HEK293 (cell line): Measurements from ENCODE around the gene TBCE.

Experiments used
- CTCF ChIA-PET: fragments of 350-600 bp; formaldehyde crosslinking; extraction: SDS; loops from one replicate; lab custom pipeline; 2021; ENCODE audit warnings: antibody characterized with exemption; lab: Yijun Ruan, JAX
- POLR2A ChIA-PET: fragments of 300-600 bp; formaldehyde crosslinking; extraction: SDS; loops from one replicate; lab custom pipeline; 2020; ENCODE audit warnings: antibody characterized with exemption, inconsistent platforms; lab: Yijun Ruan, JAX
- H3K27ac ChIP-seq: fragments of 200-500 bp; sonication (Bioruptor generic); 2 replicates; pipeline ENCODE4 v1.5.1; 2014; ENCODE audit warnings: low read depth, low read length, control low read depth, inconsistent platforms; ENCODE audit errors: extremely low read depth
- H3K36me3 ChIP-seq, 2 experiments: fragments of 200-500 bp in 1 of 2; sonication (Bioruptor generic) in 1 of 2; 1 replicate in 1 of 2; 2 replicates in 1 of 2; pipeline ENCODE4 v1.5.1; 2014 to 2017; ENCODE audit warnings: inconsistent platforms in 2 of 2, low read length in 2 of 2; ENCODE audit not compliant: control insufficient read depth in 2 of 2, insufficient read depth in 1 of 2
- H3K4me1 ChIP-seq: fragments of 200-500 bp; sonication (Bioruptor generic); 2 replicates; pipeline ENCODE4 v1.5.1; 2014; ENCODE audit warnings: mild to moderate bottlenecking, low read length, inconsistent platforms; ENCODE audit not compliant: control insufficient read depth, insufficient read depth
- H3K4me3 ChIP-seq: 2 replicates; pipeline ENCODE4 v1.5.1; 2011; ENCODE audit warnings: low read depth, mild to moderate bottlenecking, control low read depth, low read length, moderate library complexity
- H3K9me3 ChIP-seq: fragments of 200-500 bp; sonication (Bioruptor generic); 2 replicates; pipeline ENCODE4 v1.5.1; 2014; ENCODE audit warnings: low read depth, low read length, inconsistent platforms; ENCODE audit not compliant: control insufficient read depth, insufficient read depth
- EGR2 ChIP-seq: fragments of 450-650 bp; formaldehyde crosslinking; IDR thresholded peaks from 2 replicates; pipeline ENCODE4 v1.5.1; 2016; ENCODE audit warnings: low read depth, missing biosample characterization, missing genetic modification characterization
- GLIS1 ChIP-seq: fragments of 450-650 bp; formaldehyde crosslinking; IDR thresholded peaks from 2 replicates; pipeline ENCODE4 v1.5.1; 2016; ENCODE audit warnings: missing biosample characterization, missing genetic modification characterization
- GLIS2 ChIP-seq: fragments of 450-650 bp; formaldehyde crosslinking; IDR thresholded peaks from 2 replicates; pipeline ENCODE4 v1.5.1; 2016; ENCODE audit warnings: missing biosample characterization, missing genetic modification characterization
- HOXA7 ChIP-seq: sonication (generic); formaldehyde crosslinking; IDR thresholded peaks from 2 replicates; pipeline ENCODE4 v1.8.1; 2022; ENCODE audit warnings: missing genetic modification reagents, borderline replicate concordance
- HOXC10 ChIP-seq: sonication (generic); formaldehyde crosslinking; IDR thresholded peaks from 2 replicates; pipeline ENCODE4 v1.8.1; 2023; ENCODE audit warnings: mild to moderate bottlenecking, missing genetic modification reagents
- IKZF3 ChIP-seq: fragments of 450-650 bp; IDR thresholded peaks from 2 replicates; pipeline ENCODE4 v1.5.0; 2018; ENCODE audit warnings: missing biosample characterization, mild to moderate bottlenecking, missing genetic modification characterization, moderate library complexity
- KLF9 ChIP-seq: fragments of 450-650 bp; formaldehyde crosslinking; IDR thresholded peaks from 2 replicates; pipeline ENCODE4 v1.5.1; 2016; ENCODE audit warnings: missing biosample characterization, missing genetic modification characterization, low read depth
- REPIN1 ChIP-seq: fragments of 450-650 bp; formaldehyde crosslinking; IDR thresholded peaks from 2 replicates; pipeline ENCODE4 v1.5.1; 2017; ENCODE audit warnings: missing biosample characterization, missing genetic modification characterization, low read depth
- SP7 ChIP-seq: fragments of 450-650 bp; formaldehyde crosslinking; IDR thresholded peaks from 2 replicates; pipeline ENCODE4 v1.5.1; 2016; ENCODE audit warnings: missing biosample characterization, missing genetic modification characterization
- ZIC2 ChIP-seq: fragments of 450-650 bp; formaldehyde crosslinking; IDR thresholded peaks from 2 replicates; pipeline ENCODE4 v1.5.1; 2016; ENCODE audit warnings: missing biosample characterization, missing genetic modification characterization
- ZNF138 ChIP-seq: fragments of 450-650 bp; formaldehyde crosslinking; IDR thresholded peaks from 2 replicates; pipeline ENCODE4 v1.5.1; 2016; ENCODE audit warnings: missing biosample characterization, missing genetic modification characterization, borderline replicate concordance
- ZNF292 ChIP-seq: fragments of 450-650 bp; formaldehyde crosslinking; IDR thresholded peaks from 2 replicates; pipeline ENCODE4 v1.5.1; 2016; ENCODE audit warnings: low read depth, missing biosample characterization, missing genetic modification characterization, borderline replicate concordance
- ZNF341 ChIP-seq: fragments of 450-650 bp; formaldehyde crosslinking; IDR thresholded peaks from 2 replicates; pipeline ENCODE4; 2016; ENCODE audit warnings: low read depth, missing biosample characterization, missing genetic modification characterization
- ZNF416 ChIP-seq: fragments of 450-650 bp; formaldehyde crosslinking; IDR thresholded peaks from 2 replicates; pipeline ENCODE4 v1.5.1; 2016; ENCODE audit warnings: missing biosample characterization, missing genetic modification characterization
- ZNF426 ChIP-seq: fragments of 450-650 bp; formaldehyde crosslinking; IDR thresholded peaks from 2 replicates; pipeline ENCODE4 v1.5.1; 2017; ENCODE audit warnings: missing biosample characterization, missing genetic modification characterization, mild to moderate bottlenecking, inconsistent platforms, moderate library complexity
- ZNF510 ChIP-seq: fragments of 450-650 bp; formaldehyde crosslinking; IDR thresholded peaks from 2 replicates; pipeline ENCODE4 v1.5.1; 2018; ENCODE audit warnings: mild to moderate bottlenecking, missing genetic modification characterization, missing biosample characterization; ENCODE audit not compliant: insufficient replicate concordance
- ZNF521 ChIP-seq: fragments of 450-650 bp; formaldehyde crosslinking; IDR thresholded peaks from 2 replicates; pipeline ENCODE4 v1.5.1; 2017; ENCODE audit warnings: missing biosample characterization, mild to moderate bottlenecking, missing genetic modification characterization
- ZNF600 ChIP-seq: fragments of 450-650 bp; formaldehyde crosslinking; IDR thresholded peaks from 2 replicates; pipeline ENCODE4 v1.5.1; 2016; ENCODE audit warnings: missing biosample characterization, missing genetic modification characterization
- ZNF629 ChIP-seq: fragments of 450-650 bp; formaldehyde crosslinking; IDR thresholded peaks from 2 replicates; pipeline ENCODE4 v1.5.1; 2017; ENCODE audit warnings: missing biosample characterization, missing genetic modification characterization
- ZNF701 ChIP-seq: fragments of 450-650 bp; formaldehyde crosslinking; IDR thresholded peaks from 2 replicates; pipeline ENCODE4 v1.5.1; 2016; ENCODE audit warnings: missing biosample characterization, missing genetic modification characterization
- ZNF843 ChIP-seq: fragments of 450-650 bp; formaldehyde crosslinking; IDR thresholded peaks from 2 replicates; pipeline ENCODE4 v1.5.1; 2016; ENCODE audit warnings: missing biosample characterization, missing genetic modification characterization
- TF ChIP-seq, protein P1 (sequence below): fragments of 450-650 bp; formaldehyde crosslinking; IDR thresholded peaks from 2 replicates; pipeline ENCODE4 v1.5.1; 2016; ENCODE audit warnings: missing biosample characterization, missing genetic modification characterization
- TF ChIP-seq, protein P2 (sequence below): fragments of 450-650 bp; formaldehyde crosslinking; IDR thresholded peaks from 2 replicates; pipeline ENCODE4 v1.5.1; 2017; ENCODE audit warnings: missing biosample characterization, missing genetic modification characterization
- TF ChIP-seq, protein P3 (sequence below): IDR thresholded peaks from 2 replicates; pipeline ENCODE4 v1.6.1; 2011; ENCODE audit warnings: mild to moderate bottlenecking, low read depth, low read length, borderline replicate concordance
- TF ChIP-seq, protein P4 (sequence below): fragments of 450-650 bp; formaldehyde crosslinking; IDR thresholded peaks from 2 replicates; pipeline ENCODE4 v1.5.1; 2016; ENCODE audit warnings: missing biosample characterization, missing genetic modification characterization, low read depth
- TF ChIP-seq, protein P5 (sequence below): fragments of 450-650 bp; formaldehyde crosslinking; IDR thresholded peaks from 2 replicates; pipeline ENCODE4 v1.5.1; 2016; ENCODE audit warnings: missing biosample characterization, missing genetic modification characterization
- TF ChIP-seq, protein P6 (sequence below): fragments of 450-650 bp; formaldehyde crosslinking; IDR thresholded peaks from 2 replicates; pipeline ENCODE4 v1.5.1; 2016; ENCODE audit warnings: missing biosample characterization, missing genetic modification characterization
- TF ChIP-seq, protein P7 (sequence below): fragments of 450-650 bp; formaldehyde crosslinking; IDR thresholded peaks from 2 replicates; pipeline ENCODE4 v1.5.1; 2016; ENCODE audit warnings: missing biosample characterization, missing genetic modification characterization

Gene TBCE

DNA sequence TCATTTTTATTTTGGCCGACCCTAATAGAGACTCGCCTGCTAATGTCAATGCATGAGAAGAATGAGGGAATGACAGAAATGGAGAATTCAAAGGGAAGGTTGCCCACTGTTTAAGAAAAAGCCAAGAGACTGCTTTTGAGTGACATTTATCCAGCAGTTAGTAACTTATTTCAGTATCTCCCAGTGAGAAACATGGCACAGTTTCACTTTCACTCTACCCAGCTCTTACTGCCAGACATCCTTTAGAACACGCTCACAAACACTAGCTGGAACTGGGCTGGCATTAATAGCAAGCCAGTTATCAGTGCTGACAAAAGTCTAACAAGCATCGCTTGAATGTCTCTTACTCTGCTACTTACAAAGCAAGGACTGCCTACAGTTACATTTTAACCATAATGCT, 30.3 kb upstream of the TBCE start:
- no peaks in the 10 kb centered on the region for H3K9me3 ChIP-seq
- H3K36me3 ChIP-seq, result peaks cover 31 to 43% of the 10 kb centered on the region in 2 experiments
- CTCF ChIA-PET, result interaction anchor here (1.0 kb wide), 1 partner anchor 80 kb away, joined by 4 read pairs; no protein-coding TSS in a partner anchor
- H3K4me3 ChIP-seq, result no peak overlapping the region
- H3K4me1 ChIP-seq, result peaks cover 3% of the 10 kb centered on the region
- POLR2A ChIA-PET, result interaction anchor here (1.2 kb wide), 1 partner anchor 9 kb away, joined by 3 read pairs; the partner anchor contains the start of genes ARID4B and GGPS1
- TF ChIP-seq SP7, result no peak
- no peak for TF ChIP-seq ZNF629 (tag by site-specific recombination)
- TF ChIP-seq, protein P1, sequence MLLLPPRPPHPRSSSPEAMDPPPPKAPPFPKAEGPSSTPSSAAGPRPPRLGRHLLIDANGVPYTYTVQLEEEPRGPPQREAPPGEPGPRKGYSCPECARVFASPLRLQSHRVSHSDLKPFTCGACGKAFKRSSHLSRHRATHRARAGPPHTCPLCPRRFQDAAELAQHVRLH (tag by site-specific recombination), result no peak
- no peak for TF ChIP-seq ZNF292 (tag by site-specific recombination)
- no peak for TF ChIP-seq GLIS2
- TF ChIP-seq HOXC10 (CRISPR knock-in tag), result no peak
- TF ChIP-seq ZNF138 (tag by site-specific recombination), result no peak
- TF ChIP-seq, protein P2, sequence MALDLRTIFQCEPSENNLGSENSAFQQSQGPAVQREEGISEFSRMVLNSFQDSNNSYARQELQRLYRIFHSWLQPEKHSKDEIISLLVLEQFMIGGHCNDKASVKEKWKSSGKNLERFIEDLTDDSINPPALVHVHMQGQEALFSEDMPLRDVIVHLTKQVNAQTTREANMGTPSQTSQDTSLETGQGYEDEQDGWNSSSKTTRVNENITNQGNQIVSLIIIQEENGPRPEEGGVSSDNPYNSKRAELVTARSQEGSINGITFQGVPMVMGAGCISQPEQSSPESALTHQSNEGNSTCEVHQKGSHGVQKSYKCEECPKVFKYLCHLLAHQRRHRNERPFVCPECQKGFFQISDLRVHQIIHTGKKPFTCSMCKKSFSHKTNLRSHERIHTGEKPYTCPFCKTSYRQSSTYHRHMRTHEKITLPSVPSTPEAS (tag by site-specific recombination), result no peak
- TF ChIP-seq, protein P3, sequence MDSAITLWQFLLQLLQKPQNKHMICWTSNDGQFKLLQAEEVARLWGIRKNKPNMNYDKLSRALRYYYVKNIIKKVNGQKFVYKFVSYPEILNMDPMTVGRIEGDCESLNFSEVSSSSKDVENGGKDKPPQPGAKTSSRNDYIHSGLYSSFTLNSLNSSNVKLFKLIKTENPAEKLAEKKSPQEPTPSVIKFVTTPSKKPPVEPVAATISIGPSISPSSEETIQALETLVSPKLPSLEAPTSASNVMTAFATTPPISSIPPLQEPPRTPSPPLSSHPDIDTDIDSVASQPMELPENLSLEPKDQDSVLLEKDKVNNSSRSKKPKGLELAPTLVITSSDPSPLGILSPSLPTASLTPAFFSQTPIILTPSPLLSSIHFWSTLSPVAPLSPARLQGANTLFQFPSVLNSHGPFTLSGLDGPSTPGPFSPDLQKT, result no peak
- no peak for TF ChIP-seq ZNF341 (tag by site-specific recombination)
- TF ChIP-seq KLF9 (tag by site-specific recombination), result no peak
- no peak for TF ChIP-seq EGR2 (tag by site-specific recombination)
- no peak for TF ChIP-seq ZNF426 (tag by site-specific recombination)
- no peak overlapping the region for H3K27ac ChIP-seq

DNA sequence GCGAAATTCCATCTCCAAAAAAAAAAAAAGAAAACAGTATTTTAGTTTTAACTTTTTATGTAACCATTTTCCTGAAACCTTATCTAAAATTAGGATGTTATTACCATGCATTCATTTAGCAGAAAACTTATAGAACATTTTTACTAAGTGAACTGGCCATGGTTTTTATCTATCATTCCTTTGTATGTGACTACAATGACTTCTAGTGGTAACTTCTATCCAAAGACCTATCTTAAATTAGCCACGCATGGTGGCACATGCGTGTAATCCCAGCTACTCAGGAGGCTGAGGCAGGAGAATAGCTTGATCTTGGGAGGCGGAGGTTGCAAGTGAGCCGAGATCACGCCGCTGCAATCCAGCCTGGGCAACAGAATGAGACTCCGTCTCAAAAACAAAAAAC, 27.5 kb upstream of the TBCE start:
- no peak overlapping the region for H3K4me3 ChIP-seq
- POLR2A ChIA-PET, result interaction anchor here (1.2 to 1.4 kb wide), 2 partner anchors 11 to 165 kb away, joined by 3 to 4 read pairs; partner anchors contain the start of gene B3GALNT2
- H3K36me3 ChIP-seq, result peaks cover 42 to 54% of the 10 kb centered on the region in 2 experiments
- no peak overlapping the region for H3K27ac ChIP-seq
- H3K9me3 ChIP-seq, result no peaks in the 10 kb centered on the region
- no peaks in the 10 kb centered on the region for H3K4me1 ChIP-seq
- CTCF ChIA-PET, result interaction anchor here (0.6 to 2.5 kb wide), 3 partner anchors 77 to 385 kb away, joined by 3 to 18 read pairs (median 3); no protein-coding TSS in a partner anchor
- no peak for TF ChIP-seq ZNF843 (tag by site-specific recombination)
- TF ChIP-seq ZNF701 (tag by site-specific recombination), result no peak
- TF ChIP-seq IKZF3 (tag by site-specific recombination), result no peak
- no peak for TF ChIP-seq ZNF600
- no peak for TF ChIP-seq ZNF510 (tag by site-specific recombination)
- no peak for TF ChIP-seq ZNF416 (tag by site-specific recombination)
- TF ChIP-seq ZIC2 (tag by site-specific recombination), result no peak
- TF ChIP-seq, protein P4, sequence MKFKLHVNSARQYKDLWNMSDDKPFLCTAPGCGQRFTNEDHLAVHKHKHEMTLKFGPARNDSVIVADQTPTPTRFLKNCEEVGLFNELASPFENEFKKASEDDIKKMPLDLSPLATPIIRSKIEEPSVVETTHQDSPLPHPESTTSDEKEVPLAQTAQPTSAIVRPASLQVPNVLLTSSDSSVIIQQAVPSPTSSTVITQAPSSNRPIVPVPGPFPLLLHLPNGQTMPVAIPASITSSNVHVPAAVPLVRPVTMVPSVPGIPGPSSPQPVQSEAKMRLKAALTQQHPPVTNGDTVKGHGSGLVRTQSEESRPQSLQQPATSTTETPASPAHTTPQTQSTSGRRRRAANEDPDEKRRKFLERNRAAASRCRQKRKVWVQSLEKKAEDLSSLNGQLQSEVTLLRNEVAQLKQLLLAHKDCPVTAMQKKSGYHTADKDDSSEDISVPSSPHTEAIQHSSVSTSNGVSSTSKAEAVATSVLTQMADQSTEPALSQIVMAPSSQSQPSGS, result no peak
- TF ChIP-seq REPIN1 (tag by site-specific recombination), result no peak
- TF ChIP-seq, protein P5, sequence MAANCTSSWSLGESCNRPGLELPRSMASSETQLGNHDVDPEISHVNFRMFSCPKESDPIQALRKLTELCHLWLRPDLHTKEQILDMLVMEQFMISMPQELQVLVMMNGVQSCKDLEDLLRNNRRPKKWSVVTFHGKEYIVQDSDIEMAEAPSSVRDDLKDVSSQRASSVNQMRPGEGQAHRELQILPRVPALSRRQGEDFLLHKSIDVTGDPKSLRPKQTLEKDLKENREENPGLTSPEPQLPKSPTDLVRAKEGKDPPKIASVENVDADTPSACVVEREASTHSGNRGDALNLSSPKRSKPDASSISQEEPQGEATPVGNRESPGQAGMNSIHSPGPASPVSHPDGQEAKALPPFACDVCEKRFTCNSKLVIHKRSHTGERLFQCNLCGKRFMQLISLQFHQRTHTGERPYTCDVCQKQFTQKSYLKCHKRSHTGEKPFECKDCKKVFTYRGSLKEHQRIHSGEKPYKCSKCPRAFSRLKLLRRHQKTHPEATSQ (tag by site-specific recombination), result no peak
- TF ChIP-seq, protein P6, sequence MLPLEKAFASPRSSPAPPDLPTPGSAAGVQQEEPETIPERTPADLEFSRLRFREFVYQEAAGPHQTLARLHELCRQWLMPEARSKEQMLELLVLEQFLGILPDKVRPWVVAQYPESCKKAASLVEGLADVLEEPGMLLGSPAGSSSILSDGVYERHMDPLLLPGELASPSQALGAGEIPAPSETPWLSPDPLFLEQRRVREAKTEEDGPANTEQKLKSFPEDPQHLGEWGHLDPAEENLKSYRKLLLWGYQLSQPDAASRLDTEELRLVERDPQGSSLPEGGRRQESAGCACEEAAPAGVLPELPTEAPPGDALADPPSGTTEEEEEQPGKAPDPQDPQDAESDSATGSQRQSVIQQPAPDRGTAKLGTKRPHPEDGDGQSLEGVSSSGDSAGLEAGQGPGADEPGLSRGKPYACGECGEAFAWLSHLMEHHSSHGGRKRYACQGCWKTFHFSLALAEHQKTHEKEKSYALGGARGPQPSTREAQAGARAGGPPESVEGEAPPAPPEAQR (tag by site-specific recombination), result no peak
- no peak for TF ChIP-seq HOXA7 (CRISPR knock-in tag)
- TF ChIP-seq GLIS1 (tag by site-specific recombination), result no peak
- TF ChIP-seq KLF9 (tag by site-specific recombination), result no peak
- TF ChIP-seq, protein P7, sequence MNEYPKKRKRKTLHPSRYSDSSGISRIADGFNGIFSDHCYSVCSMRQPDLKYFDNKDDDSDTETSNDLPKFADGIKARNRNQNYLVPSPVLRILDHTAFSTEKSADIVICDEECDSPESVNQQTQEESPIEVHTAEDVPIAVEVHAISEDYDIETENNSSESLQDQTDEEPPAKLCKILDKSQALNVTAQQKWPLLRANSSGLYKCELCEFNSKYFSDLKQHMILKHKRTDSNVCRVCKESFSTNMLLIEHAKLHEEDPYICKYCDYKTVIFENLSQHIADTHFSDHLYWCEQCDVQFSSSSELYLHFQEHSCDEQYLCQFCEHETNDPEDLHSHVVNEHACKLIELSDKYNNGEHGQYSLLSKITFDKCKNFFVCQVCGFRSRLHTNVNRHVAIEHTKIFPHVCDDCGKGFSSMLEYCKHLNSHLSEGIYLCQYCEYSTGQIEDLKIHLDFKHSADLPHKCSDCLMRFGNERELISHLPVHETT (tag by site-specific recombination), result no peak
- no peak for TF ChIP-seq ZNF521 (tag by site-specific recombination)
